DOHH2 (cell line): Measurements from ENCODE around the gene GAREM1.

Experiments
- H3F3A ChIP-seq: fragments of 200-600 bp; sonication (generic), shearing (Covaris generic); 2 replicates; pipeline ENCODE4 v1.6.0; 2016; ENCODE audit warnings: antibody characterized with exemption, mild to moderate bottlenecking; ENCODE audit not compliant: control insufficient read depth, insufficient read depth
- H3K27ac ChIP-seq: fragments of 200-600 bp; sonication (generic); 2 replicates; pipeline ENCODE4 v1.5.1; 2014; ENCODE audit warnings: low read depth, mild to moderate bottlenecking, low read length, moderate library complexity
- H3K27me3 ChIP-seq: fragments of 200-600 bp; sonication (generic); 2 replicates; pipeline ENCODE4 v1.6.1; 2014; ENCODE audit warnings: mild to moderate bottlenecking, low read length, mixed read lengths; ENCODE audit not compliant: control insufficient read depth
- H3K36me3 ChIP-seq: fragments of 200-600 bp; sonication (generic); 2 replicates; pipeline ENCODE4 v1.6.1; 2014; ENCODE audit warnings: mild to moderate bottlenecking, low read length, moderate library complexity, mixed read lengths; ENCODE audit not compliant: control insufficient read depth
- H3K4me1 ChIP-seq: fragments of 200-600 bp; sonication (generic); 2 replicates; pipeline ENCODE4 v1.6.1; 2014; ENCODE audit warnings: mild to moderate bottlenecking, low read length, mixed read lengths; ENCODE audit not compliant: control insufficient read depth
- H3K4me2 ChIP-seq: fragments of 200-600 bp; sonication (generic); 2 replicates; pipeline ENCODE4 v1.6.0; 2014; ENCODE audit warnings: mild to moderate bottlenecking, low read length, moderate library complexity
- H3K4me3 ChIP-seq: fragments of 200-600 bp; sonication (generic); 2 replicates; pipeline ENCODE4 v1.5.1; 2014; ENCODE audit warnings: mild to moderate bottlenecking, low read length, mixed read lengths
- H3K79me2 ChIP-seq: fragments of 200-600 bp; sonication (generic); 2 replicates; pipeline ENCODE4 v1.6.1; 2014; ENCODE audit warnings: mild to moderate bottlenecking, low read length, mixed read lengths; ENCODE audit not compliant: control insufficient read depth
- H3K9me2 ChIP-seq: fragments of 200-600 bp; sonication (generic); replicated peaks from 2 replicates; pipeline ENCODE4 v1.6.1; 2014; ENCODE audit warnings: mild to moderate bottlenecking, low read length, mixed read lengths; ENCODE audit not compliant: control insufficient read depth
- H3K9me3 ChIP-seq: fragments of 200-600 bp; sonication (generic); 2 replicates; pipeline ENCODE4 v1.6.1; 2014; ENCODE audit warnings: antibody characterized with exemption, low read length, mixed read lengths; ENCODE audit not compliant: control insufficient read depth, insufficient read depth
- H4K20me1 ChIP-seq: fragments of 200-600 bp; sonication (generic); 2 replicates; pipeline ENCODE4 v1.6.0; 2014; ENCODE audit warnings: low read depth, mild to moderate bottlenecking, antibody characterized with exemption, low read length, moderate library complexity; ENCODE audit not compliant: control insufficient read depth, insufficient read depth
- CTCF ChIP-seq: fragments of 200-600 bp; sonication (generic); IDR thresholded peaks from one replicate; pipeline ENCODE4 v1.5.1; 2014; ENCODE audit warnings: antibody characterized with exemption, mild to moderate bottlenecking, low read depth, low read length; ENCODE audit not compliant: poor library complexity, severe bottlenecking
- EZH2phosphoT487 ChIP-seq: fragments of 200-600 bp; sonication (generic); IDR thresholded peaks from 2 replicates; pipeline ENCODE4 v1.6.1; 2017; ENCODE audit warnings: borderline replicate concordance, mild to moderate bottlenecking, antibody characterized with exemption, low read length, moderate library complexity, mixed read lengths

The GAREM1 gene

DNA sequence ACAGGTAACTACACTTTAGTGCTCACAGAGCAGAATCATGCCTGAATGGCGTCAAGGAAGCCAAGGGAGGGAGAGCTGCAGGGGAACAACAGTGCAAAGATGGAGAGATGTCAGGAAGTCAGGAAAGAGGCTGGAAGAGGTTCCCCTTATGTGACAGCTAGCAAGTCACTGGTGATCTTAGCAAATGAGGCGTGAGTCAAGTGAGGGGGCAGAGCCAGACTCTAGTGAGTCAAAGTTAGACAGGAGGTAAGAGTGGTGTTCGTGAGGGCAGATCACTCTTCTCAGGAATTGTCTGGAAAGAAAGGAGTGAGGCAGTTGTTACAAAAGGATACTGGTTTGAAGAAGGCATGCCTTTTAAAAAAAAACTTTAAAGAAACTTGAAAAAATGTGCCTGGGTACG, 193.8 kb downstream of the GAREM1 start:
- Histone ChIP-seq H3K79me2 (no peaks in the 10 kb centered on the region), H3K27ac (no peak overlapping the region), H3K9me3 (no peaks in the 10 kb centered on the region), H3K4me3 (no peak overlapping the region), H3K36me3 (no peaks in the 10 kb centered on the region), H3K9me2 (no peaks in the 10 kb centered on the region), H3F3A (no peaks in the 10 kb centered on the region), H4K20me1 (no peaks in the 10 kb centered on the region), H3K4me1 (no peaks in the 10 kb centered on the region; the same call in 1 of the 2 replicates), H3K4me2 (no peak overlapping the region), H3K27me3 (0 out of 2 replicates have a peak, but pooled peaks cover 3% of the 10 kb centered on the region)
- TF ChIP-seq CTCF (no peak), EZH2phosphoT487 (no peak)

- 0 out of 2 replicates have a peak, but pooled peaks cover 3% of the 10 kb centered on the region for H3K27me3 ChIP-seq
- H3K79me2 ChIP-seq: no peaks in the 10 kb centered on the region
- no peaks in the 10 kb centered on the region for H4K20me1 ChIP-seq
- H3K36me3 ChIP-seq: no peaks in the 10 kb centered on the region
- TF ChIP-seq CTCF (no peak), EZH2phosphoT487 (no peak)
- H3K4me3 ChIP-seq: no peak overlapping the region
- H3F3A ChIP-seq: no peaks in the 10 kb centered on the region
- no peaks in the 10 kb centered on the region for H3K9me2 ChIP-seq
- no peak overlapping the region for H3K27ac ChIP-seq
- H3K9me3 ChIP-seq: no peaks in the 10 kb centered on the region
- H3K4me2 ChIP-seq: no peak overlapping the region
- H3K4me1 ChIP-seq: no peaks in the 10 kb centered on the region; the same call in 1 of the 2 replicates
These were observed 194.4 kb downstream of the GAREM1 start for GRCh38 chr18:32276256-32276655.

GRCh38 chr18:32275221-32275620, 195.5 kb downstream of the GAREM1 start:
- H3K4me3 ChIP-seq: no peak overlapping the region
- no peaks in the 10 kb centered on the region for H3K9me2 ChIP-seq
- no peak for TF ChIP-seq CTCF
- H3K27me3 ChIP-seq: 0 out of 2 replicates have a peak, but pooled peaks cover 3% of the 10 kb centered on the region
- H3K9me3 ChIP-seq: no peaks in the 10 kb centered on the region
- no peak overlapping the region for H3K4me2 ChIP-seq
- no peaks in the 10 kb centered on the region; the same call in 1 of the 2 replicates for H3K4me1 ChIP-seq
- no peaks in the 10 kb centered on the region for H3F3A ChIP-seq
- no peaks in the 10 kb centered on the region for H4K20me1 ChIP-seq
- no peaks in the 10 kb centered on the region for H3K36me3 ChIP-seq
- no peaks in the 10 kb centered on the region for H3K79me2 ChIP-seq
- no peak overlapping the region for H3K27ac ChIP-seq
